HepG2 (cell line): Measurements from ENCODE around the gene DHX8. TPM values are rescaled to one million over a fixed set of nuclear protein-coding genes. Genes with fewer than 3 reads are reported as not detected.

Source experiments
- EP300 ChIP-seq, 3 experiments: sonication (generic) in 1 of 3; formaldehyde crosslinking in 1 of 3; IDR thresholded peaks; 2 replicates each; pipeline versions ENCODE4 v1.5.1 to v1.6.1; 2011 to 2020; ENCODE audit warnings: low read depth in 2 of 3, low read length in 2 of 3, borderline replicate concordance in 1 of 3, improper control_type of control experiment in 1 of 3, mild to moderate bottlenecking in 1 of 3, missing genetic modification reagents in 1 of 3, moderate library complexity in 1 of 3
- MAFG ChIP-seq: sonication (generic); formaldehyde crosslinking; IDR thresholded peaks from 2 replicates; pipeline ENCODE4 v1.5.1; 2020; ENCODE audit warnings: mild to moderate bottlenecking, missing genetic modification reagents
- MIXL1 ChIP-seq: IDR thresholded peaks from 2 replicates; pipeline ENCODE4 v1.6.1; 2016
- PAF1 ChIP-seq: IDR thresholded peaks from 2 replicates; pipeline ENCODE4 v1.6.1; 2016; ENCODE audit warnings: missing genetic modification reagents, missing compliant biosample characterization
- POGK ChIP-seq: sonication (generic); formaldehyde crosslinking; conservative IDR thresholded peaks from 2 replicates; pipeline ENCODE4 v1.8.0; 2022; ENCODE audit warnings: mild to moderate bottlenecking, moderate library complexity, missing genetic modification reagents
- TCF7 ChIP-seq: sonication (generic); IDR thresholded peaks from 2 replicates; pipeline ENCODE4 v1.6.1; 2016; ENCODE audit warnings: antibody characterized with exemption, low read depth
- TEAD2 ChIP-seq: sonication (generic); formaldehyde crosslinking; IDR thresholded peaks from 2 replicates; pipeline ENCODE4 v1.9.0; 2021; ENCODE audit warnings: missing genetic modification reagents
- TSC22D2 ChIP-seq: sonication (generic); formaldehyde crosslinking; IDR thresholded peaks from 2 replicates; pipeline ENCODE4 v1.5.1; 2020; ENCODE audit warnings: missing genetic modification reagents, mild to moderate bottlenecking, borderline replicate concordance
- XBP1 ChIP-seq: sonication (generic); formaldehyde crosslinking; IDR thresholded peaks from 2 replicates; pipeline ENCODE4 v1.5.0; 2020; ENCODE audit warnings: missing genetic modification reagents
- ZMYM4 ChIP-seq: sonication (generic); formaldehyde crosslinking; IDR thresholded peaks from 2 replicates; pipeline ENCODE4 v1.8.1; 2023; ENCODE audit warnings: mild to moderate bottlenecking, missing genetic modification reagents
- ZNF234 ChIP-seq: sonication (generic); formaldehyde crosslinking; conservative IDR thresholded peaks from 2 replicates; pipeline ENCODE4 v1.5.1; 2020; ENCODE audit warnings: mild to moderate bottlenecking, missing genetic modification reagents
- ZNF713 ChIP-seq: sonication (generic); formaldehyde crosslinking; IDR thresholded peaks from 2 replicates; pipeline ENCODE4 v1.4.0; 2020; ENCODE audit warnings: mild to moderate bottlenecking, missing genetic modification reagents
- ZSCAN25 ChIP-seq: sonication (generic); formaldehyde crosslinking; IDR thresholded peaks from 2 replicates; pipeline ENCODE4 v1.8.0; 2022; ENCODE audit warnings: mild to moderate bottlenecking, missing genetic modification reagents
- ZSCAN5A ChIP-seq: sonication (generic); formaldehyde crosslinking; IDR thresholded peaks from 2 replicates; pipeline ENCODE4 v1.8.0; 2022; ENCODE audit warnings: mild to moderate bottlenecking, missing genetic modification reagents, borderline replicate concordance
- polyA plus RNA-seq, 8 experiments: library from polyadenylated mRNA; depleted of rRNA in 3 of 8; stranded (reverse) in 7 of 8; unstranded in 1 of 8; fragments of >200 nt; fragmentation: Illumina TruSeq in 4 of 8; extraction: Trizol in 4 of 8; gene quantifications; 2 replicates each; pipeline versions ENCODE4 v1.2.1 to v1.2.3, GENCODE V29; 2011 to 2016; ENCODE audit warnings: low read depth in 4 of 8, missing spikeins in 1 of 8, mixed read lengths in 1 of 8; ENCODE audit not compliant: insufficient read depth in 1 of 8
- total RNA-seq, 5 experiments: library from RNA; depleted of rRNA; stranded (reverse); fragments of >200 nt; fragmentation: Illumina TruSeq; extraction: Trizol; gene quantifications; 2 replicates each; pipeline ENCODE4 v1.2.3, GENCODE V29; 2016; ENCODE audit warnings: low read depth in 1 of 5
- TF ChIP-seq, protein P1 (sequence below): sonication (generic); formaldehyde crosslinking; IDR thresholded peaks from 2 replicates; pipeline ENCODE4 v1.4.0; 2020; ENCODE audit warnings: missing genetic modification reagents
- TF ChIP-seq, protein P2 (sequence below): sonication (generic); formaldehyde crosslinking; IDR thresholded peaks from 2 replicates; pipeline ENCODE4 v1.5.1; 2020; ENCODE audit warnings: missing genetic modification reagents, mild to moderate bottlenecking, borderline replicate concordance
- TF ChIP-seq, protein P3 (sequence below): IDR thresholded peaks from 2 replicates; pipeline ENCODE4 v1.4.0; 2020; ENCODE audit warnings: mild to moderate bottlenecking, missing genetic modification reagents
- TF ChIP-seq, protein P4 (sequence below): sonication (generic); formaldehyde crosslinking; IDR thresholded peaks from 2 replicates; pipeline ENCODE4 v1.8.1; 2023; ENCODE audit warnings: missing genetic modification reagents, mild to moderate bottlenecking, borderline replicate concordance

The DHX8 gene
- total and polyA plus RNA-seq, 2 of the 13 experiments (the other 11 are each of a cell fraction or from before 2014, with no cell fraction given): 24.8 to 48.9 TPM

GRCh38 chr17:43449470-43450248 is 34.1 kb upstream of the DHX8 start (continued):
- TF ChIP-seq, protein P1, sequence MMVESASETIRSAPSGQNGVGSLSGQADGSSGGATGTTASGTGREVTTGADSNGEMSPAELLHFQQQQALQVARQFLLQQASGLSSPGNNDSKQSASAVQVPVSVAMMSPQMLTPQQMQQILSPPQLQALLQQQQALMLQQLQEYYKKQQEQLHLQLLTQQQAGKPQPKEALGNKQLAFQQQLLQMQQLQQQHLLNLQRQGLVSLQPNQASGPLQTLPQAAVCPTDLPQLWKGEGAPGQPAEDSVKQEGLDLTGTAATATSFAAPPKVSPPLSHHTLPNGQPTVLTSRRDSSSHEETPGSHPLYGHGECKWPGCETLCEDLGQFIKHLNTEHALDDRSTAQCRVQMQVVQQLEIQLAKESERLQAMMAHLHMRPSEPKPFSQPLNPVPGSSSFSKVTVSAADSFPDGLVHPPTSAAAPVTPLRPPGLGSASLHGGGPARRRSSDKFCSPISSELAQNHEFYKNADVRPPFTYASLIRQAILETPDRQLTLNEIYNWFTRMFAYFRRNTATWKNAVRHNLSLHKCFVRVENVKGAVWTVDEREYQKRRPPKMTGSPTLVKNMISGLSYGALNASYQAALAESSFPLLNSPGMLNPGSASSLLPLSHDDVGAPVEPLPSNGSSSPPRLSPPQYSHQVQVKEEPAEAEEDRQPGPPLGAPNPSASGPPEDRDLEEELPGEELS (CRISPR knock-in tag): peak; percentile 97
- TF ChIP-seq POGK (CRISPR knock-in tag) (peak; percentile 34; the same call in 1 of the 2 replicates), MIXL1 (peak; percentile 89), TSC22D2 (no peak), XBP1 (CRISPR knock-in tag) (no peak; the same call in 1 of the 2 replicates), PAF1 (CRISPR knock-in tag) (no peak), EP300 (IDR thresholded peaks at IDR 0.05; ENCODE audit: low read depth in 2 of 2, low read length in 2 of 2) (peak; percentile 82 to 91), EP300 (CRISPR knock-in tag; IDR thresholded peaks at IDR 0.05; ENCODE audit: borderline replicate concordance) (peak; percentile 77), TCF7 (peak; percentile 72), ZMYM4 (peak; percentile 64; the same call in 1 of the 2 replicates), TEAD2 (no peak), ZSCAN25 (CRISPR knock-in tag) (peak; percentile 57; the same call in 1 of the 2 replicates), ZNF234 (CRISPR knock-in tag) (no peak), ZNF713 (CRISPR knock-in tag) (no peak), MAFG (CRISPR knock-in tag) (no peak), ZSCAN5A (CRISPR knock-in tag) (no peak; the same call in 1 of the 2 replicates)
- TF ChIP-seq, protein P2, sequence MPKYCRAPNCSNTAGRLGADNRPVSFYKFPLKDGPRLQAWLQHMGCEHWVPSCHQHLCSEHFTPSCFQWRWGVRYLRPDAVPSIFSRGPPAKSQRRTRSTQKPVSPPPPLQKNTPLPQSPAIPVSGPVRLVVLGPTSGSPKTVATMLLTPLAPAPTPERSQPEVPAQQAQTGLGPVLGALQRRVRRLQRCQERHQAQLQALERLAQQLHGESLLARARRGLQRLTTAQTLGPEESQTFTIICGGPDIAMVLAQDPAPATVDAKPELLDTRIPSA: no peak
- TF ChIP-seq, protein P3, sequence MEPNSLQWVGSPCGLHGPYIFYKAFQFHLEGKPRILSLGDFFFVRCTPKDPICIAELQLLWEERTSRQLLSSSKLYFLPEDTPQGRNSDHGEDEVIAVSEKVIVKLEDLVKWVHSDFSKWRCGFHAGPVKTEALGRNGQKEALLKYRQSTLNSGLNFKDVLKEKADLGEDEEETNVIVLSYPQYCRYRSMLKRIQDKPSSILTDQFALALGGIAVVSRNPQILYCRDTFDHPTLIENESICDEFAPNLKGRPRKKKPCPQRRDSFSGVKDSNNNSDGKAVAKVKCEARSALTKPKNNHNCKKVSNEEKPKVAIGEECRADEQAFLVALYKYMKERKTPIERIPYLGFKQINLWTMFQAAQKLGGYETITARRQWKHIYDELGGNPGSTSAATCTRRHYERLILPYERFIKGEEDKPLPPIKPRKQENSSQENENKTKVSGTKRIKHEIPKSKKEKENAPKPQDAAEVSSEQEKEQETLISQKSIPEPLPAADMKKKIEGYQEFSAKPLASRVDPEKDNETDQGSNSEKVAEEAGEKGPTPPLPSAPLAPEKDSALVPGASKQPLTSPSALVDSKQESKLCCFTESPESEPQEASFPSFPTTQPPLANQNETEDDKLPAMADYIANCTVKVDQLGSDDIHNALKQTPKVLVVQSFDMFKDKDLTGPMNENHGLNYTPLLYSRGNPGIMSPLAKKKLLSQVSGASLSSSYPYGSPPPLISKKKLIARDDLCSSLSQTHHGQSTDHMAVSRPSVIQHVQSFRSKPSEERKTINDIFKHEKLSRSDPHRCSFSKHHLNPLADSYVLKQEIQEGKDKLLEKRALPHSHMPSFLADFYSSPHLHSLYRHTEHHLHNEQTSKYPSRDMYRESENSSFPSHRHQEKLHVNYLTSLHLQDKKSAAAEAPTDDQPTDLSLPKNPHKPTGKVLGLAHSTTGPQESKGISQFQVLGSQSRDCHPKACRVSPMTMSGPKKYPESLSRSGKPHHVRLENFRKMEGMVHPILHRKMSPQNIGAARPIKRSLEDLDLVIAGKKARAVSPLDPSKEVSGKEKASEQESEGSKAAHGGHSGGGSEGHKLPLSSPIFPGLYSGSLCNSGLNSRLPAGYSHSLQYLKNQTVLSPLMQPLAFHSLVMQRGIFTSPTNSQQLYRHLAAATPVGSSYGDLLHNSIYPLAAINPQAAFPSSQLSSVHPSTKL (CRISPR knock-in tag): peak; percentile 97
- TF ChIP-seq, protein P4, sequence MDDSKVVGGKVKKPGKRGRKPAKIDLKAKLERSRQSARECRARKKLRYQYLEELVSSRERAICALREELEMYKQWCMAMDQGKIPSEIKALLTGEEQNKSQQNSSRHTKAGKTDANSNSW: 0 out of 2 replicates have a peak, but pooled peaks have one; percentile 47
